ENCODE results near the gene FLOT2.
"Not testable (repeated sequence)": the region's sequence is repeated elsewhere in the genome, so short reads cannot be mapped to it uniquely, and the experiment has no call there.

Gene FLOT2

DNA sequence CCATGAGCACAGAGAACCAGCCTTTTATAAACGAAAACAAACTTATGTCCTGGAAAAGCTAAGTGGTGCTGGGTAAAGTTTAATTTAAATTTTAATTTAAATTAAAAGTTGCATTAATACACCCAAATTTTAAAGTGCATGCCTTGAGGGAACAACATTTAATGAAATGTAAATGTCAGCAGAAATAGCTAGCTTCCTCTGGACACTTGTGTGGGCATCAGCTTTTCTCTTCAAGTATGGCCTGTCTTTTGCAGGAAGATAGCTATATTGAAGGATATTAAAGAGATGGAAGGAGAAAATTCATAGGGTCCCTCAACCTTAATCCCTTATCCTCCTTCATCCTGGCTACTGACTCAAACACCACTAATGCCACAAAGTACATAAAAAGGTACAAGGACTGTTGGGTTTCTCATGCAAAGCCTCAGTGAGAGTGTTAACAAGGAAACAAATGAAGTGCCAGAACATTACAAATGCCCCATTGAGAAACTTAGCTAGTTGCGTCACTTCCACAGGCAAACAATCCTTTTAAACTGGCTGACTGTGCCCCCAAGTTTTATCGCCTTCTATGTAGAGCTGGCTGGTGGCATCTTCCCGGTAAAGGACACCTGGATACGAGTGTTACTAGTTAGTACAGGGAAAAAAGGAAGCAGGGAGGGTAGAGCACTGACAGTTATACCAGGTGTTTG, 39.7 kb upstream of the FLOT2 start:
- TF ChIP-seq POLR2AphosphoS5 (IDR thresholded peaks at IDR 0.05; ENCODE audit: low read depth, low read length) (no peak), TAF1 (IDR thresholded peaks at IDR 0.05; ENCODE audit: low read depth, low read length) (no peak), PAX5 (IDR thresholded peaks at IDR 0.05; ENCODE audit: insufficient read depth, low read length, severe bottlenecking) (no peak), POU2F2 (IDR thresholded peaks at IDR 0.05; ENCODE audit: low read depth, low read length) (no peak), POLR2A (IDR thresholded peaks at IDR 0.05; ENCODE audit: low read depth, low read length) (no peak), SPI1 (IDR thresholded peaks at IDR 0.05; ENCODE audit: low read depth, low read length) (no peak)
- no peak for DNase-seq (ENCODE audit: insufficient read length, low spot score)
- no peak for FAIRE-seq

DNA sequence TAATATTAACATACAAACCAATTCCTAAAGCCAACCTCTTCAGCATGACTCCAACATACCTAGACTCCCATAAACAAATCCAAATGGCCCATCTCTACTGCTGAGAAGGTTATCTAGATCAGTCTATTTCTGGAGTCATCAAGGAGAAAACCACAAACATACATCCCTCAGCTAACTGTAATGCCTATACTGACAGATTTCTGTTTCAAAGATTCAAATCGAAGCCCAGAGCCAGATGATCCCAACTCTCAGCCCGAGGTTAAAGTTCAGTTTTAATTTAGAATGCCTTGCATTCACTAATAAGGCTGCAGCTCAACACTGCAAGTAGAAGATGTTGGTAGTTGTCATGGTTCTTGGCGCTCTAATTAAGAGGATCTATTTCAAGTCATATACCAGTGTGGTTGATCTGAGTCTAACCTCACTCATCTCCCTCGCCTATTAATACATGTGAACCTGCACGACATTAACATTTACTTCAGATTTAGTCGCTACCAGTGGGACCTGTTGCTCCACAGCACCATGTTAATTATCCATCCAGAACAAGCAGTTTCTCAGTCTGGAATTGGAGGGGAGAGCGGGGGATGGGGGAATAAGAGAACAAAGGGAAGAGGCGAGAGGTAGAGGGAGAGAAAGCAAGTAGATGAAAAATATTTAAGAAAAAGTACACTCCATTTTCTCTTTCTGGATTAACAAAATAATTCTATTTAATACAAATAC, 38.4 kb upstream of the FLOT2 start:
- DNase-seq (ENCODE audit: insufficient read length, low spot score) (no peak), FAIRE-seq (no peak)
- TF ChIP-seq SPI1 (IDR thresholded peaks at IDR 0.05; ENCODE audit: low read depth, low read length) = no peak
- no peak for TF ChIP-seq TAF1 (IDR thresholded peaks at IDR 0.05; ENCODE audit: low read depth, low read length)
- TF ChIP-seq POLR2AphosphoS5 (IDR thresholded peaks at IDR 0.05; ENCODE audit: low read depth, low read length) = no peak

DNA sequence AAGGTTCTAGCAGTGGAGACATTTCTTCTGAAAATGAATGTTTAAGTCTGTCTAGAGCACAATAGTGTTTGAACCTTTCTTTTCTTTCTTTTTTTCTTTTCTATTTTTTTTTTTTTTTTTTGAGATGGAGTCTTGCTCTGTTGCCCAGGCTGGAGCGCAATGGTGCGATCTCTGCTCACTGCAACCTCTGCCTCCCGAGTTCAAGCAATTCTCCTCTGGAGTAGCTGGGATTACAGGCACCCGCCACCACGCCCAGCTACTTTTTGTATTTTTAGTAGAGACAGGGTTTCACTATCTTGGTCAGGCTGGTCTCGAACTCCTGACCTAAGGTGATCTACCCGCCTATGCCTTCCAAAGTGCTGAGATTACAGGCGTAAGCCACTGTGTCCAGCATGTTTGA, 37.0 kb upstream of the FLOT2 start:
- not testable (repeated sequence) for DNase-seq (ENCODE audit: insufficient read length, low spot score); FAIRE-seq

DNA sequence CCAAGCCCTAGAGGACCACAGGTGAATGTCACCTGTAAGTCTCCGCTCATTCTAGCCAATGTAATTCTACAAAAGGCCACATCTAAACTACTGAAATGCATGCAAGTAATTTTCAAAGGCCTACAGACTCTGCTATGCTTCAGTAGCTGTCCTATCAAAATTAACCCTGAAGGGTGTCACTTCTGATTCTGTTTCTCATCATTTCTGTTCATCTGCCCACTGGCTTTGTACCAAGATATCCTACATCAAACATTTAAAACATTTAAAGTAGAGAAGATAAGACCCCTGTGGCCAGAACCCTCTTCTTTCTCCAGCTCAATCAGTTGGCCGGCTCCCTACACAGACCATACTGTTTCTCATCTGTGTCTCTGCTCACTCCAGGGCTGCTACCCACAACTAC, 32.3 kb upstream of the FLOT2 start:
- FAIRE-seq (no peak), DNase-seq (ENCODE audit: insufficient read length, low spot score) (no peak)
- TF ChIP-seq TAF1 (IDR thresholded peaks at IDR 0.05; ENCODE audit: low read depth, low read length) (no peak), PAX5 (IDR thresholded peaks at IDR 0.05; ENCODE audit: insufficient read depth, low read length, severe bottlenecking) (no peak), POLR2AphosphoS5 (IDR thresholded peaks at IDR 0.05; ENCODE audit: low read depth, low read length) (no peak), POLR2A (IDR thresholded peaks at IDR 0.05; ENCODE audit: low read depth, low read length) (no peak), SPI1 (IDR thresholded peaks at IDR 0.05; ENCODE audit: low read depth, low read length) (no peak), POU2F2 (IDR thresholded peaks at IDR 0.05; ENCODE audit: low read depth, low read length) (no peak)

DNA sequence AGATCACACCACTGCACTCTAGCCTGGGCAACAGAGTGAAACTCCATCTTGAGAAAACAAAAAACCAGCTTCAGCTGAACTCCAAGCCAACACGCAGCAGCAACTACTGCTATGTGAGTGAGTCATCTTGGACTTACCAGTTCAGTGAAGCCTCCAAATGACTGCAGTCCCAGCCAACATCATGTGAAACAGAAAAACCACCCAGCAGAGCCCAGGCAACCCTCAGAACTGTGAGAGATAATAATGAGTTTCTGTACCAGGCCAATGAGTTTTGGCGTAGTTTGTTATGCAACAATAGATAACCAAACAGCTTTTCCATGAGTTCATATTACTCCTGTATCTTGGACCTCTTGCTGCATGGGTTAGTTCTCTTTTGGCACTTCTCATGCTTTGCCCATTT, 30.5 kb upstream of the FLOT2 start:
- TF ChIP-seq TAF1 (IDR thresholded peaks at IDR 0.05; ENCODE audit: low read depth, low read length) = no peak
- TF ChIP-seq POU2F2 (IDR thresholded peaks at IDR 0.05; ENCODE audit: low read depth, low read length) = no peak
- no peak for TF ChIP-seq POLR2A (IDR thresholded peaks at IDR 0.05; ENCODE audit: low read depth, low read length)
- DNase-seq (ENCODE audit: insufficient read length, low spot score) (no peak), FAIRE-seq (no peak)

DNA sequence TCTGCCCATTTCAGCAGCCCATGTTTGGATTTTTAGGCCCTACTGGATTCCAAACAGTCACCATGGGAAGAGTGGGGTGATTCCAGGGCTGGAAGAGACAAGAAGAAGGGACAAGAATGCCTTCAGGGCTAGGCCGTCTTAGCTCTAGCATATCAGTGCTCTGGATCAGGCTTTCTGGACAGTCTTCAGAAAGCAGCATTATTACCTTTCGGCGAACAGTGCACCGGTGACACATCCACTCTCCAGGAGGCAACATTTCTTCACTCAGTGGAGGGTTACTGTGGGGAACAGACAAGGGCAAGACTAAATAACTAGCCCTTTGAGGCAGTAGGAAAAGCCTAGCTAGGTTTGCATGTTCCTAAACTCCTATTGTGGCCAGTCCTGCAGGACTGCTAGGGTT, 29.3 kb upstream of the FLOT2 start:
- no peak for FAIRE-seq
- DNase-seq (ENCODE audit: insufficient read length, low spot score) = no peak
- TF ChIP-seq POLR2A (IDR thresholded peaks at IDR 0.05; ENCODE audit: low read depth, low read length) (no peak), SPI1 (IDR thresholded peaks at IDR 0.05; ENCODE audit: low read depth, low read length) (no peak), POU2F2 (IDR thresholded peaks at IDR 0.05; ENCODE audit: low read depth, low read length) (no peak), POLR2AphosphoS5 (IDR thresholded peaks at IDR 0.05; ENCODE audit: low read depth, low read length) (no peak), PAX5 (IDR thresholded peaks at IDR 0.05; ENCODE audit: insufficient read depth, low read length, severe bottlenecking) (no peak), TAF1 (IDR thresholded peaks at IDR 0.05; ENCODE audit: low read depth, low read length) (no peak)

DNA sequence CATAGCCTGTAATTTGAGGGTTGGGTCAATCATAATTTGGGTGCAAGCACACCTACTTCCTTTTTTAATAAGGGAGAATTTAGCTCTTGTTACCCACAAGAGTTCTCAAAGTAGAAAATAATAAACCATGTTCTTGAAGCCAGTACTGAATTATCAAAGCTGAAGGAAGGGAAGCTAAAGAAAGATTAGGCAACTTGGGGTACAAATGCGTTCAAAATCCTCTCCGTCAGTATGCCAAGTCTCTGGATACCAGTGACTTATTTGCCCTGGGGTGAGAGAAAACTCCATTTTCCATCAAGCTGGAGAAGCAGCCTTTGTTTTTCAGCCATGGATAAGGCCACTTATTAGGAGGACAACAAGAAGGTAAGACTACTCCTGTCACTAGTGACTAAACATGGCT, 28.8 kb upstream of the FLOT2 start:
- no peak for FAIRE-seq
- TF ChIP-seq TAF1 (IDR thresholded peaks at IDR 0.05; ENCODE audit: low read depth, low read length) = no peak
- TF ChIP-seq SPI1 (IDR thresholded peaks at IDR 0.05; ENCODE audit: low read depth, low read length) = no peak
- TF ChIP-seq POLR2A (IDR thresholded peaks at IDR 0.05; ENCODE audit: low read depth, low read length) = no peak
- TF ChIP-seq POU2F2 (IDR thresholded peaks at IDR 0.05; ENCODE audit: low read depth, low read length) = no peak
- no peak for TF ChIP-seq POLR2AphosphoS5 (IDR thresholded peaks at IDR 0.05; ENCODE audit: low read depth, low read length)
- no peak for TF ChIP-seq PAX5 (IDR thresholded peaks at IDR 0.05; ENCODE audit: insufficient read depth, low read length, severe bottlenecking)

DNA sequence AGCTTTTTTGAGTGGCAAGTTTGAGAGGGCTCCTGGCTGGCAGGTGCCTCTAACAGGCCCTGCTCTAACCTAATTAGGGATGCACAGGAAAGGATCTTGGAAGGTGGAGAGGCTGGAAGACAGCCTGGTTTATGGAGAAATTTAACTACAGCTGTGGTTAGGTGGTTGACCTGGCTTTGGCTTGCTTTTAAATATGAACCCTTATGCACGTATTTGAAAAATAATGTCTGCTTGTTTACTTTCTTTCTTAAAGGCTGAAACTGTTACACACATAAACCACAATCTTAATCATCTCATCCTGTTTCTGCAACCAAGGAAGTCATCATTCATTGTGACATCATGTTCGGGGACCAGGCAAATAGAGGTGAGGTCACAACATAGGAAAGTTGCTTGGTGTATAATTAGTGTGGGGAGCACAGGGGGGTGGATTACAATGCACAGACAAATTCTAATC, 28.4 kb upstream of the FLOT2 start:
- peak; percentile 78 for FAIRE-seq
- DNase-seq (ENCODE audit: insufficient read length, low spot score) = no peak
- no peak for TF ChIP-seq TAF1 (IDR thresholded peaks at IDR 0.05; ENCODE audit: low read depth, low read length)
- TF ChIP-seq PAX5 (IDR thresholded peaks at IDR 0.05; ENCODE audit: insufficient read depth, low read length, severe bottlenecking) = no peak
- TF ChIP-seq SPI1 (IDR thresholded peaks at IDR 0.05; ENCODE audit: low read depth, low read length) = no peak
- TF ChIP-seq POLR2AphosphoS5 (IDR thresholded peaks at IDR 0.05; ENCODE audit: low read depth, low read length) = no peak
- no peak for TF ChIP-seq POU2F2 (IDR thresholded peaks at IDR 0.05; ENCODE audit: low read depth, low read length)
- no peak for TF ChIP-seq POLR2A (IDR thresholded peaks at IDR 0.05; ENCODE audit: low read depth, low read length)

More for the DNA sequence above, 28.8 kb upstream of the FLOT2 start:
- no peak for DNase-seq (ENCODE audit: insufficient read length, low spot score)

DNA sequence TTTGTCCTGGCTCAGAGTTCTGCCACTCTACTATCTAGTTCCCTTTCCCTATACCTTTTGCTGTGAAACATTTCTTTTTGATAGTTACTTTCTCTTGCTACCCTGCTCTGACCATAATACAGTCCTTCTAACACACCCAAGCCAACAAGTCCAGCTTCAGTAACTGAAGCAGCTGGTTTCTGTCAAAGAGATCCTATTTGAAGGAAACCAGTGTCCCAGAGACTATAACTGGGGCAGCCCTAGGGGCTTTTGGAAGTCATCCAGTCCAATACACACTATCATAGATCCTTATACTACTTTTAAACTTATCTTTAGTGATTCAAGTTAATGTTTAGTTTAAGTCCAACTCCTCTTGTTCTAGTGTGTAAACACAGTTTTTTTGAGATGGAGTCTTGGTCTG, 22.7 kb upstream of the FLOT2 start:
- no peak for TF ChIP-seq SPI1 (IDR thresholded peaks at IDR 0.05; ENCODE audit: low read depth, low read length)
- TF ChIP-seq PAX5 (IDR thresholded peaks at IDR 0.05; ENCODE audit: insufficient read depth, low read length, severe bottlenecking) = no peak
- TF ChIP-seq POLR2AphosphoS5 (IDR thresholded peaks at IDR 0.05; ENCODE audit: low read depth, low read length) = no peak
- no peak for TF ChIP-seq POLR2A (IDR thresholded peaks at IDR 0.05; ENCODE audit: low read depth, low read length)
- no peak for TF ChIP-seq POU2F2 (IDR thresholded peaks at IDR 0.05; ENCODE audit: low read depth, low read length)
- no peak for TF ChIP-seq TAF1 (IDR thresholded peaks at IDR 0.05; ENCODE audit: low read depth, low read length)
- FAIRE-seq = no peak
- DNase-seq (ENCODE audit: insufficient read length, low spot score) = no peak

DNA sequence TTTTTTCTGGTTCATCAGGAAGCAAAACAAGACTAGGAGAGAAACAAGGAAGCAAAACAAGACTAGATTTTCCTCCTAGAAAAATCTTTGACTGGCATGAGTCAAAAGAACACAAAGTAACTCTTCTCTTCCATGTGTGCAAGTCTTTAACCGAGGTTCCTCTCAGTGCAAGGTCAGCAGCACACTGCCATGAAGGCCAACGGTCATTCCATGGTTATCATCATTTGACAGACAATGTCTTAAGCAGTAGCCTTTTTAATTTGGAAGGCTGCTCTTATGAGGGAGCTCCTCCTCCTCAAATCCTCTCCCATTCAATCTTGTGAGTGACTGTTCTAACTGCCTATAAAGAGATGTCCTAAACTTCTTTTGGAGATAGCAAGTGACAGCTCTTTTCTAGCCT, 20.8 kb upstream of the FLOT2 start:
- FAIRE-seq (no peak), DNase-seq (ENCODE audit: insufficient read length, low spot score) (no peak)
- TF ChIP-seq TAF1 (IDR thresholded peaks at IDR 0.05; ENCODE audit: low read depth, low read length) (no peak), POLR2AphosphoS5 (IDR thresholded peaks at IDR 0.05; ENCODE audit: low read depth, low read length) (no peak), PAX5 (IDR thresholded peaks at IDR 0.05; ENCODE audit: insufficient read depth, low read length, severe bottlenecking) (no peak), POU2F2 (IDR thresholded peaks at IDR 0.05; ENCODE audit: low read depth, low read length) (no peak), POLR2A (IDR thresholded peaks at IDR 0.05; ENCODE audit: low read depth, low read length) (no peak), SPI1 (IDR thresholded peaks at IDR 0.05; ENCODE audit: low read depth, low read length) (no peak)

All from GM12891 (cell line).